Measurements from ENCODE around the gene TNFRSF8.

GRCh38 chr1:12040457-12041051 is 22.5 kb upstream of the TNFRSF8 start:
- TF ChIP-seq POLR2AphosphoS5 (IDR thresholded peaks at IDR 0.05; ENCODE audit: low read depth, low read length) (no peak), REST (IDR thresholded peaks at IDR 0.05; ENCODE audit: insufficient read depth in 1 of 2, low read depth in 2 of 2, low read length in 2 of 2) (no peak), TAF1 (IDR thresholded peaks at IDR 0.05; ENCODE audit: borderline replicate concordance, insufficient read depth, low read length) (no peak), SIN3A (IDR thresholded peaks at IDR 0.05; ENCODE audit: borderline replicate concordance, insufficient read depth, low read length) (no peak), FOXP2 (optimal IDR thresholded peaks at IDR 0.05; ENCODE audit: borderline replicate concordance, extremely low read depth, extremely low read length, insufficient read depth) (no peak)
